K562 (cell line): ENCODE measurements around the gene ANP32B. TPM values are rescaled to one million over a fixed set of nuclear protein-coding genes. Genes with fewer than 3 reads are reported as not detected.

Source experiments
- ARID2 ChIP-seq: fragments of 450-650 bp; IDR thresholded peaks from 2 replicates; pipeline ENCODE4 v1.6.1; 2017; ENCODE audit warnings: antibody characterized with exemption, mild to moderate bottlenecking
- ASH1L ChIP-seq: fragments of 450-650 bp; IDR thresholded peaks from 2 replicates; pipeline ENCODE4 v1.6.1; 2018; ENCODE audit warnings: borderline replicate concordance, mild to moderate bottlenecking, low read depth; ENCODE audit not compliant: partially characterized antibody
- CEBPG ChIP-seq, 3 experiments: fragments of 200-800 bp in 1 of 3; sonication (Bioruptor generic) in 1 of 3; sonication (generic) in 1 of 3; formaldehyde crosslinking in 1 of 3; IDR thresholded peaks in 2 of 3; conservative IDR thresholded peaks in 1 of 3; 2 replicates each; pipeline versions ENCODE4 v1.6.1 to v1.8.0; 2016 to 2022; ENCODE audit warnings: missing compliant biosample characterization in 2 of 3, missing genetic modification characterization in 2 of 3, mild to moderate bottlenecking in 1 of 3, missing genetic modification reagents in 1 of 3
- ETV1 ChIP-seq: fragments of 450-650 bp; conservative IDR thresholded peaks from 2 replicates; pipeline ENCODE4 v1.6.1; 2016; ENCODE audit warnings: missing genetic modification characterization, control low read depth, low read depth, missing compliant biosample characterization
- ETV5 ChIP-seq: sonication (generic); formaldehyde crosslinking; IDR thresholded peaks from 2 replicates; pipeline ENCODE4 v1.4.0; 2020; ENCODE audit warnings: low read depth, mild to moderate bottlenecking, missing genetic modification reagents
- MBD2 ChIP-seq: sonication (generic); IDR thresholded peaks from 2 replicates; pipeline ENCODE4 v1.6.1; 2016; ENCODE audit warnings: low read depth, borderline replicate concordance
- MCM7 ChIP-seq, 2 experiments: fragments of 450-650 bp; IDR thresholded peaks; 2 replicates each; pipeline ENCODE4 v1.6.1; 2016 to 2018
- MTF1 ChIP-seq: fragments of 250-450 bp; sonication (Bioruptor Pico); IDR thresholded peaks from 2 replicates; pipeline ENCODE4 v1.9.0; 2021; ENCODE audit warnings: moderate library complexity, mild to moderate bottlenecking, inconsistent platforms, borderline replicate concordance
- PHTF2 ChIP-seq: fragments of 250-450 bp; sonication (Bioruptor Pico); IDR thresholded peaks from 2 replicates; pipeline ENCODE4 v1.5.0; 2021; ENCODE audit warnings: mild to moderate bottlenecking
- POLR2G ChIP-seq: fragments of 200-400 bp; formaldehyde crosslinking; IDR thresholded peaks from 2 replicates; pipeline ENCODE4 v1.6.1; 2017; ENCODE audit warnings: low read depth, mild to moderate bottlenecking, antibody characterized with exemption, low read length, moderate library complexity
- SMAD3 ChIP-seq: fragments of 450-650 bp; formaldehyde crosslinking; conservative IDR thresholded peaks from 2 replicates; pipeline ENCODE4 v1.4.0; 2020; ENCODE audit warnings: mild to moderate bottlenecking
- SPI1 ChIP-seq: IDR thresholded peaks from 2 replicates; pipeline ENCODE4 v1.6.1; 2011; ENCODE audit warnings: low read depth, low read length, control low read depth, borderline replicate concordance
- SRSF1 ChIP-seq: fragments of 200-400 bp; formaldehyde crosslinking; IDR thresholded peaks from 2 replicates; pipeline ENCODE4 v1.6.1; 2017; ENCODE audit warnings: mild to moderate bottlenecking, low read depth, low read length, moderate library complexity
- TAL1 ChIP-seq: fragments of 450-650 bp; IDR thresholded peaks from 2 replicates; pipeline ENCODE4 v1.6.1; 2016; ENCODE audit warnings: mild to moderate bottlenecking
- ZBTB17 ChIP-seq: fragments of 450-650 bp; formaldehyde crosslinking; IDR thresholded peaks from 2 replicates; pipeline ENCODE4 v1.4.0; 2020; ENCODE audit warnings: mild to moderate bottlenecking
- ZNF282 ChIP-seq: sonication (generic); formaldehyde crosslinking; IDR thresholded peaks from 2 replicates; pipeline ENCODE4 v1.8.1; 2023; ENCODE audit warnings: missing genetic modification reagents
- ZNF324 ChIP-seq: fragments of 250-450 bp; sonication (Bioruptor Pico); IDR thresholded peaks from 2 replicates; pipeline ENCODE4 v1.4.0; 2020; ENCODE audit warnings: mild to moderate bottlenecking
- ZNF695 ChIP-seq: fragments of 450-650 bp; formaldehyde crosslinking; IDR thresholded peaks from 2 replicates; pipeline ENCODE4 v1.4.0; 2020; ENCODE audit warnings: mild to moderate bottlenecking, moderate library complexity
- polyA plus RNA-seq, 8 experiments: library from polyadenylated mRNA; depleted of rRNA in 4 of 8; stranded (reverse) in 5 of 8; unstranded in 3 of 8; fragments of >200 nt; fragmentation: Nextera tagmentation in 2 of 8; fragmentation: Illumina TruSeq in 1 of 8; extraction: Ambion mirVana in 2 of 8; extraction: Trizol in 1 of 8; gene quantifications; 2 replicates each; pipeline versions ENCODE4 v1.2.1 to v1.2.3, GENCODE V29; 2011 to 2014; ENCODE audit warnings: inconsistent platforms in 1 of 8, missing spikeins in 1 of 8
- total RNA-seq, 7 experiments: library from RNA; depleted of rRNA in 6 of 7; stranded (reverse); fragments of >200 nt in 6 of 7; fragmentation: Illumina TruSeq in 2 of 7; extraction: Trizol in 2 of 7; gene quantifications; 2 replicates each; pipeline versions ENCODE4 v1.2.1 to v1.2.3, GENCODE V29; 2011 to 2021; ENCODE audit warnings: low replicate concordance in 1 of 7
- TF ChIP-seq, protein P1 (sequence below): fragments of 250-450 bp; sonication (Bioruptor Pico); IDR thresholded peaks from 2 replicates; pipeline ENCODE4 v1.8.0; 2021; ENCODE audit warnings: borderline replicate concordance, mild to moderate bottlenecking, moderate library complexity; ENCODE audit not compliant: poor library complexity, severe bottlenecking
- TF ChIP-seq, protein P2 (sequence below): fragments of 450-650 bp; formaldehyde crosslinking; IDR thresholded peaks from 2 replicates; pipeline ENCODE4 v1.4.0; 2020; ENCODE audit warnings: mild to moderate bottlenecking, moderate library complexity
- TF ChIP-seq, protein P3 (sequence below): IDR thresholded peaks from 2 replicates; pipeline ENCODE4 v1.6.1; 2011; ENCODE audit not compliant: insufficient read length; ENCODE audit errors: extremely low read depth
- TF ChIP-seq, protein P4 (sequence below): fragments of 250-450 bp; sonication (Bioruptor Pico); IDR thresholded peaks from 2 replicates; pipeline ENCODE4 v1.5.0; 2020; ENCODE audit warnings: mild to moderate bottlenecking, borderline replicate concordance

Gene ANP32B
- total and polyA plus RNA-seq, 9 of the 15 experiments (the other 6 are each of a cell fraction or from before 2014, with no cell fraction given), result 68.9 to 815 (median 141) TPM

DNA sequence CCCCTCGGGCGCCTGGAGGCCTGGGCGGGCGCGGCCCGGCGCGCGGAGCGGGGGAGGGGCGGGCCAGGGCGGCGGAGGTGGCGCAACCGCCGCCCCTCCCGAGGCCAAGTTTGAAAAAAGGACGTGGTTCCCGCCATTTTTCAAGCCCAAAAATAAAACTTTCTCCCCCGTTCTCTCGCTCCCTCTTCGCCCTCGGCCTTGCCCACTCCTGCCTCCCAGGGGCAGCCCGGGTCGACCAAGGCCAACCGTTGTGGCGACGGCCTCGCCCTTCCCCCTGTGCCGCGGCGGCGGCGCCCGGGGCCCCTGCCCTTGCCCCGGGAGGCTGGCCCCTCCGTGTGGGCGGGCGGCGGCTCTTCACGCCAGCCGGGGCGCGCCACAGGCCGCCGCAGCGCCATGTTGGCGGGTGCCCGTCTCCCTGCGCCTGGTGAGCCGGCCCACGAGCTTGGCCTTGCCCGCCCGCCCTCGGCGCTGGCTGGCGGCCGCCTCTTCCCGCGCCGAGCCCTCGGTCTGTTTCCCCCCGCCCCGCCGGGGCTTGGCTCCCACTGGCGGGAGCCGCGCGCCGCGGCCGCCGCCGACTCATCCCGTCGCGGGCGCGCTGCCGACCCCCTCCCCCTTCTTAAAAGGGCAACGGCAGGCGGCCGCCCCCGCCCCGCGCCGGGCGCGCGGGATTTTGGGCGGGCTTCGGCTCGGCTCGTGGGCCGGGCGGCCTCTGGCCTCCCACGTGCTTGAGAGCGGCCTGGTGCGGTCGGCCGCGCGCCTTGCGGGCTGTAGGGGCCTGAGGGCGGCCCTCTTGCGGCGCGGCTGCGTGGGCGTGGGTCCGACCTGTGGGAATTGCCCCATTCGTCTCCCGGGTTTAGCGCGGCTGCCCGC, 1.3 kb downstream of the ANP32B start (continued):
- TF ChIP-seq, protein P1, sequence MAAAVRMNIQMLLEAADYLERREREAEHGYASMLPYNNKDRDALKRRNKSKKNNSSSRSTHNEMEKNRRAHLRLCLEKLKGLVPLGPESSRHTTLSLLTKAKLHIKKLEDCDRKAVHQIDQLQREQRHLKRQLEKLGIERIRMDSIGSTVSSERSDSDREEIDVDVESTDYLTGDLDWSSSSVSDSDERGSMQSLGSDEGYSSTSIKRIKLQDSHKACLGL (CRISPR knock-in tag), result peak; percentile 68
- TF ChIP-seq MTF1 (no peak), ETV1 (tag) (no peak), SPI1 (no peak), ZNF695 (CRISPR knock-in tag) (no peak), MBD2 (no peak; the same call in 1 of the 2 replicates), POLR2G (peak; percentile 83), ZNF324 (CRISPR knock-in tag) (no peak), ZBTB17 (CRISPR knock-in tag) (peak; percentile 67; the same call in 1 of the 2 replicates), ARID2 (no peak), SMAD3 (CRISPR knock-in tag) (no peak), SRSF1 (no peak), TAL1 (no peak), CEBPG (CRISPR knock-in tag; IDR thresholded peaks at IDR 0.05) (0 out of 2 replicates have a peak, but pooled peaks have one; percentile 40), CEBPG (tag; conservative IDR thresholded peaks at IDR 0.05 in 1 of 2, IDR thresholded peaks at IDR 0.05 in 1 of 2) (peak; percentile 85 to 95), PHTF2 (CRISPR knock-in tag) (no peak), ASH1L (no peak), ZNF282 (CRISPR knock-in tag) (peak; percentile 98; the same call in 1 of the 2 replicates), MCM7 (IDR thresholded peaks at IDR 0.05) (no peak), ETV5 (CRISPR knock-in tag) (peak; percentile 48; the same call in 1 of the 2 replicates)
- TF ChIP-seq, protein P2, sequence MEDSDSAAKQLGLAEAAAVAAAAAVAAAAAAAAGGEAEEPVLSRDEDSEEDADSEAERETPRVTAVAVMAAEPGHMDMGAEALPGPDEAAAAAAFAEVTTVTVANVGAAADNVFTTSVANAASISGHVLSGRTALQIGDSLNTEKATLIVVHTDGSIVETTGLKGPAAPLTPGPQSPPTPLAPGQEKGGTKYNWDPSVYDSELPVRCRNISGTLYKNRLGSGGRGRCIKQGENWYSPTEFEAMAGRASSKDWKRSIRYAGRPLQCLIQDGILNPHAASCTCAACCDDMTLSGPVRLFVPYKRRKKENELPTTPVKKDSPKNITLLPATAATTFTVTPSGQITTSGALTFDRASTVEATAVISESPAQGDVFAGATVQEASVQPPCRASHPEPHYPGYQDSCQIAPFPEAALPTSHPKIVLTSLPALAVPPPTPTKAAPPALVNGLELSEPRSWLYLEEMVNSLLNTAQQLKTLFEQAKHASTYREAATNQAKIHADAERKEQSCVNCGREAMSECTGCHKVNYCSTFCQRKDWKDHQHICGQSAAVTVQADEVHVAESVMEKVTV, result no peak
- TF ChIP-seq, protein P3, sequence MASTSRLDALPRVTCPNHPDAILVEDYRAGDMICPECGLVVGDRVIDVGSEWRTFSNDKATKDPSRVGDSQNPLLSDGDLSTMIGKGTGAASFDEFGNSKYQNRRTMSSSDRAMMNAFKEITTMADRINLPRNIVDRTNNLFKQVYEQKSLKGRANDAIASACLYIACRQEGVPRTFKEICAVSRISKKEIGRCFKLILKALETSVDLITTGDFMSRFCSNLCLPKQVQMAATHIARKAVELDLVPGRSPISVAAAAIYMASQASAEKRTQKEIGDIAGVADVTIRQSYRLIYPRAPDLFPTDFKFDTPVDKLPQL, result no peak
- TF ChIP-seq, protein P4, sequence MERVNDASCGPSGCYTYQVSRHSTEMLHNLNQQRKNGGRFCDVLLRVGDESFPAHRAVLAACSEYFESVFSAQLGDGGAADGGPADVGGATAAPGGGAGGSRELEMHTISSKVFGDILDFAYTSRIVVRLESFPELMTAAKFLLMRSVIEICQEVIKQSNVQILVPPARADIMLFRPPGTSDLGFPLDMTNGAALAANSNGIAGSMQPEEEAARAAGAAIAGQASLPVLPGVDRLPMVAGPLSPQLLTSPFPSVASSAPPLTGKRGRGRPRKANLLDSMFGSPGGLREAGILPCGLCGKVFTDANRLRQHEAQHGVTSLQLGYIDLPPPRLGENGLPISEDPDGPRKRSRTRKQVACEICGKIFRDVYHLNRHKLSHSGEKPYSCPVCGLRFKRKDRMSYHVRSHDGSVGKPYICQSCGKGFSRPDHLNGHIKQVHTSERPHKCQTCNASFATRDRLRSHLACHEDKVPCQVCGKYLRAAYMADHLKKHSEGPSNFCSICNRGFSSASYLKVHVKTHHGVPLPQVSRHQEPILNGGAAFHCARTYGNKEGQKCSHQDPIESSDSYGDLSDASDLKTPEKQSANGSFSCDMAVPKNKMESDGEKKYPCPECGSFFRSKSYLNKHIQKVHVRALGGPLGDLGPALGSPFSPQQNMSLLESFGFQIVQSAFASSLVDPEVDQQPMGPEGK (CRISPR knock-in tag), result no peak
